SK-N-MC (cell line): ENCODE results near the gene CLEC18C.
"Not testable (repeated sequence)": the region's sequence is repeated elsewhere in the genome, so short reads cannot be mapped to it uniquely, and the experiment has no call there.

Experiments used
- EZH2 ChIP-seq: fragments of 200-600 bp; sonication (generic); IDR thresholded peaks from one replicate; pipeline ENCODE4 v1.6.1; 2017; ENCODE audit warnings: antibody characterized with exemption
- POLR2AphosphoS5 ChIP-seq: IDR thresholded peaks from 2 replicates; pipeline ENCODE4 v1.6.1; 2012; ENCODE audit warnings: mild to moderate bottlenecking, low read depth, low read length, borderline replicate concordance

- TF ChIP-seq POLR2AphosphoS5, EZH2: not testable (repeated sequence)
Observed at GRCh38 chr16:70128844-70129243, 44.7 kb upstream of the CLEC18C start.
